BJ (cell line): Measurements from ENCODE around the gene HMGCS2. TPM values are rescaled to one million over a fixed set of nuclear protein-coding genes. Genes with fewer than 3 reads are reported as not detected.

Experiments used
- CTCF ChIA-PET: fragments of 350-600 bp; formaldehyde crosslinking; extraction: SDS; loops from one replicate; lab custom pipeline; 2021; ENCODE audit warnings: antibody characterized with exemption, inconsistent platforms; lab: Yijun Ruan, JAX
- POLR2A ChIA-PET: fragments of 300-600 bp; sonication (Branson Sonifier 250); formaldehyde crosslinking; extraction: SDS; loops from one replicate; lab custom pipeline; 2021; ENCODE audit warnings: antibody characterized with exemption; lab: Charles Lee
- DNase-seq: peaks from one replicate; pipeline ENCODE4 v3.0.0-alpha.2; 2011; ENCODE audit warnings: low read depth
- H3K27me3 ChIP-seq: 2 replicates; pipeline ENCODE4 v1.6.0; 2011; ENCODE audit warnings: low read length; ENCODE audit not compliant: control insufficient read depth, insufficient read depth
- H3K36me3 ChIP-seq: 2 replicates; pipeline ENCODE4 v1.5.1; 2011; ENCODE audit warnings: low read length; ENCODE audit not compliant: control insufficient read depth, insufficient read depth
- H3K4me3 ChIP-seq: 2 replicates; pipeline ENCODE4 v1.5.1; 2011; ENCODE audit warnings: low read depth, mild to moderate bottlenecking, control low read depth, low read length
- CTCF ChIP-seq: IDR thresholded peaks from 2 replicates; pipeline ENCODE4 v1.5.1; 2011; ENCODE audit warnings: low read depth, mild to moderate bottlenecking, control low read depth, inconsistent platforms, low read length, moderate library complexity; ENCODE audit not compliant: insufficient read depth
- polyA plus RNA-seq: library from polyadenylated mRNA; depleted of rRNA; stranded (reverse); fragments of >200 nt; gene quantifications from 2 replicates; pipeline ENCODE4 v1.2.3, GENCODE V29; 2011

Gene HMGCS2
- polyA plus RNA-seq, 1 experiment, result not detected

- ChIA-PET CTCF (interaction anchor here (1.0 to 1.3 kb wide), 3 partner anchors 11 to 72 kb away, joined by 3 read pairs; no protein-coding TSS in a partner anchor), POLR2A (no interaction called here)
- peaks cover 10% of the 10 kb centered on the region for H3K27me3 ChIP-seq
- no peak overlapping the region for H3K4me3 ChIP-seq
- TF ChIP-seq CTCF, result no peak
- H3K36me3 ChIP-seq, result no peaks in the 10 kb centered on the region
- no peak for DNase-seq
These were observed 3.1 kb upstream of the HMGCS2 start for GRCh38 chr1:119771770-119772169.

GRCh38 chr1:119771016-119771415 lies 2.3 kb upstream of the HMGCS2 start:
- CTCF ChIA-PET, result interaction anchor here (0.6 kb wide), 1 partner anchor 171 kb away, joined by 3 read pairs; no protein-coding TSS in a partner anchor
- no peak for DNase-seq
- POLR2A ChIA-PET, result no interaction called here
- TF ChIP-seq CTCF, result no peak
- Histone ChIP-seq H3K36me3 (no peaks in the 10 kb centered on the region), H3K4me3 (no peak overlapping the region), H3K27me3 (peaks cover 10% of the 10 kb centered on the region)

- Histone ChIP-seq H3K27me3 (peaks cover 15% of the 10 kb centered on the region), H3K36me3 (no peaks in the 10 kb centered on the region), H3K4me3 (no peak overlapping the region)
- TF ChIP-seq CTCF, result no peak
- CTCF ChIA-PET, result interaction anchor here (0.6 to 1.3 kb wide), 2 partner anchors 16 to 23 kb away, joined by 3 read pairs; no protein-coding TSS in a partner anchor
- no peak for DNase-seq
- POLR2A ChIA-PET, result no interaction called here
These were observed 1.2 kb downstream of the HMGCS2 start for GRCh38 chr1:119767486-119767885.

GRCh38 chr1:119766374-119766794 lies 2.3 kb downstream of the HMGCS2 start:
- no peak for TF ChIP-seq CTCF
- ChIA-PET POLR2A (no interaction called here), CTCF (interaction anchor here (3.7 kb wide), 1 partner anchor 22 kb away, joined by 18 read pairs; no protein-coding TSS in a partner anchor)
- Histone ChIP-seq H3K36me3 (no peaks in the 10 kb centered on the region), H3K4me3 (no peak overlapping the region), H3K27me3 (peaks cover 16% of the 10 kb centered on the region)
- no peak for DNase-seq

- H3K4me3 ChIP-seq, result no peak overlapping the region
- no peaks in the 10 kb centered on the region for H3K36me3 ChIP-seq
- ChIA-PET CTCF (interaction anchor here (1.4 to 3.7 kb wide), 2 partner anchors 16 to 20 kb away, joined by 4 to 18 read pairs; no protein-coding TSS in a partner anchor), POLR2A (no interaction called here)
- no peak for TF ChIP-seq CTCF
- DNase-seq, result no peak
- peaks cover 12% of the 10 kb centered on the region for H3K27me3 ChIP-seq
These were observed 4.5 kb downstream of the HMGCS2 start for GRCh38 chr1:119764220-119764619.
